ENCODE measurements around the gene SUSD1.

DNA sequence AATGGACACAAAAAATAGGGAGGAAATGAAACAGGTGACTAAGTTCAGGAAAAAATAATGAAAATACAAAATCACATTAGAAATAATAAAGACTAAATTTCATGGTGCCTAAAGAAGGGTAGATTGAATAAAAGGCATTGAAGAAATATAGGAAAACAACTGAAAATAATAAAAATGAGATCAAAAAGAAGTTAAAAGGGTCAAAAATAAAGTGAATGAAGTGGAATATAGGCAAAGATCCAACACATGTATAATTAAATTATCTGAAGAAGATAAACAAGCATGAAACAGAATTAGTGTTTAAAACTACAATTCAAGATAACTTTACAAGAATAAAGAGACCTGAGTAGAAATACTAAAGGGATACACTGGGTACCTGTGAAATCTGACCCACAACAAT is 87.6 kb downstream of the SUSD1 start:
- TF ChIP-seq POLR2AphosphoS5 (IDR thresholded peaks at IDR 0.05) = no peak
- TF ChIP-seq, protein P1, sequence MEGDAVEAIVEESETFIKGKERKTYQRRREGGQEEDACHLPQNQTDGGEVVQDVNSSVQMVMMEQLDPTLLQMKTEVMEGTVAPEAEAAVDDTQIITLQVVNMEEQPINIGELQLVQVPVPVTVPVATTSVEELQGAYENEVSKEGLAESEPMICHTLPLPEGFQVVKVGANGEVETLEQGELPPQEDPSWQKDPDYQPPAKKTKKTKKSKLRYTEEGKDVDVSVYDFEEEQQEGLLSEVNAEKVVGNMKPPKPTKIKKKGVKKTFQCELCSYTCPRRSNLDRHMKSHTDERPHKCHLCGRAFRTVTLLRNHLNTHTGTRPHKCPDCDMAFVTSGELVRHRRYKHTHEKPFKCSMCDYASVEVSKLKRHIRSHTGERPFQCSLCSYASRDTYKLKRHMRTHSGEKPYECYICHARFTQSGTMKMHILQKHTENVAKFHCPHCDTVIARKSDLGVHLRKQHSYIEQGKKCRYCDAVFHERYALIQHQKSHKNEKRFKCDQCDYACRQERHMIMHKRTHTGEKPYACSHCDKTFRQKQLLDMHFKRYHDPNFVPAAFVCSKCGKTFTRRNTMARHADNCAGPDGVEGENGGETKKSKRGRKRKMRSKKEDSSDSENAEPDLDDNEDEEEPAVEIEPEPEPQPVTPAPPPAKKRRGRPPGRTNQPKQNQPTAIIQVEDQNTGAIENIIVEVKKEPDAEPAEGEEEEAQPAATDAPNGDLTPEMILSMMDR (IDR thresholded peaks at IDR 0.05) = no peak

Measured in transverse colon (tissue), 4 donors.